GM12873 (cell line): Measurements from ENCODE around the gene BCL11A.

Experiments used
- CTCF ChIP-seq: IDR thresholded peaks from 2 replicates; pipeline ENCODE4 v1.5.1; 2012; ENCODE audit warnings: low read depth, mild to moderate bottlenecking, moderate library complexity, low read length, control low read depth; ENCODE audit not compliant: insufficient read depth; ENCODE audit errors: missing control alignments

Gene BCL11A

GRCh38 chr2:60512062-60512622 is 41.3 kb downstream of the BCL11A start:
- no peak for TF ChIP-seq CTCF

- no peak for TF ChIP-seq CTCF
Measured at GRCh38 chr2:60510713-60511112, 42.7 kb downstream of the BCL11A start.

GRCh38 chr2:60509066-60509465 is 44.4 kb downstream of the BCL11A start:
- TF ChIP-seq CTCF = no peak

- no peak for TF ChIP-seq CTCF
Measured at GRCh38 chr2:60508339-60508917, 45.0 kb downstream of the BCL11A start.

GRCh38 chr2:60507211-60507965 is 46.1 kb downstream of the BCL11A start:
- TF ChIP-seq CTCF = no peak

- no peak for TF ChIP-seq CTCF
Measured at GRCh38 chr2:60505880-60506260, 47.6 kb downstream of the BCL11A start.

- no peak for TF ChIP-seq CTCF
Measured at GRCh38 chr2:60505240-60505879, 48.1 kb downstream of the BCL11A start.
